Stomach (tissue), 4 donors: Measurements from ENCODE around the gene KCNH1.

ENCODE experiments used
- CTCF ChIP-seq, 7 experiments: fragments of 450-650 bp in 4 of 7; fragments of 200-600 bp in 3 of 7; sonication (generic) in 3 of 7; IDR thresholded peaks; one replicate each; pipeline ENCODE4 v1.5.1; 2016 to 2019; ENCODE audit warnings: antibody characterized with exemption in 7 of 7, control low read depth in 2 of 7, mild to moderate bottlenecking in 1 of 7
- EP300 ChIP-seq: sonication (generic); formaldehyde crosslinking; IDR thresholded peaks from one replicate; pipeline ENCODE4 v1.6.1; 2017; ENCODE audit warnings: antibody characterized with exemption
- POLR2A ChIP-seq, 4 donors: fragments of 450-650 bp; IDR thresholded peaks; one replicate each; pipeline ENCODE4 v1.6.1; 2016; ENCODE audit warnings: antibody characterized with exemption in 4 of 4, control low read depth in 2 of 4, mild to moderate bottlenecking in 1 of 4, moderate library complexity in 1 of 4

- TF ChIP-seq CTCF (IDR thresholded peaks at IDR 0.05), result no peak
- TF ChIP-seq EP300, result no peak
- TF ChIP-seq POLR2A (IDR thresholded peaks at IDR 0.05), result no peak
These were observed 233.1 kb downstream of the KCNH1 start for GRCh38 chr1:210900820-210901219.
